Measurements from ENCODE around the gene FREM3.
"Not testable (repeated sequence)": the region's sequence is repeated elsewhere in the genome, so short reads cannot be mapped to it uniquely, and the experiment has no call there.

FREM3 gene

GRCh38 chr4:143581331-143581946 lies 119.0 kb downstream of the FREM3 start:
- DNase-seq (ENCODE audit: low read depth): no peak

GRCh38 chr4:143575331-143575730 lies 125.1 kb downstream of the FREM3 start:
- no peak for DNase-seq (ENCODE audit: low read depth)

- DNase-seq (ENCODE audit: low read depth): no peak
Observed at GRCh38 chr4:143564472-143564871, 136.0 kb downstream of the FREM3 start.

GRCh38 chr4:143559757-143560147 lies 140.7 kb downstream of the FREM3 start:
- no peak for DNase-seq (ENCODE audit: low read depth)

DNA sequence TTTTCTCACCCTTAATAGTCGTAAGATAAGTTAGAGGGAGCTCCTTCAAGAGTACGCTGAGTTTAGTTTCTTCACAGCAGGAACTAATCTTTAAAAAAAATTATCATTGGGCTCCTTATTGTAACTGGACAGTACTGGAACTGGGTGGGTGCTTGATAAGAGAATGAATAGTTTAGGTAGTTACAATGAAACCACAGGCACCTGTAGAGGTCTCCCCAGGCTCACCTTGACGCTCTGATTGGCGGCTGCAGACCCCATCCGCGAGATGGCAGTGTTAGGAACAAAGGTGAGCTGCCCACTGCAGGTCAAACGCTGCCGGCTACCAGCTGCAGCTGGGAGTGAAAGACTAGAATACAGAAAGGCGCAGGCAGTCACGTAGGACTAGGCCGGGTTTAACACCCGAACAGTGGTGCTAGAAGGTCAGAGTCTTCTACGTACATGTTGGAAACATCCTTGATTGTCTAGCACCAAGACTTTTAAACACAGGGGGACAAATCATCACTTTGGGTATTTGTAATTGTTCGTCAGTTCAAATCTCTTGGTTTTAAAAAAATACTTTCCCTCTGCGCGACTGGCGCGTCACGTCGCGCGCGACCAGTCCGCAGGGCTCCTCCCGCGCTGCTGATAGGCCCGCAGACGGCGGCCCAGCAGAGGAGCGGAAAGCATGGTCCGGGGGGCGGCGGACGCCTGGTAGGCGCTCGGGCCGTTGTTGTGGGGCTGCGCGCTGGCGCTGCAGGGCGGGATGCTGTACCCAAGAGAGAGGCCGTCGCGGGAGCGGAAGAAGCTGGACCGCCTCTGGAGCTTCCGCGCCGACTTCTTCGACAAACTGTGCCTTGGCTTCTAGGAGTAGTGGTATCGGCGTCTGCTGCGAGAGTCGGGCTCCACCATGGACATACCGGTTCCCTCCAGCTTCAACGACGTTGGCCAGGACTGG lies 141.4 kb downstream of the FREM3 start:
- DNase-seq (ENCODE audit: low read depth): no peak

DNA sequence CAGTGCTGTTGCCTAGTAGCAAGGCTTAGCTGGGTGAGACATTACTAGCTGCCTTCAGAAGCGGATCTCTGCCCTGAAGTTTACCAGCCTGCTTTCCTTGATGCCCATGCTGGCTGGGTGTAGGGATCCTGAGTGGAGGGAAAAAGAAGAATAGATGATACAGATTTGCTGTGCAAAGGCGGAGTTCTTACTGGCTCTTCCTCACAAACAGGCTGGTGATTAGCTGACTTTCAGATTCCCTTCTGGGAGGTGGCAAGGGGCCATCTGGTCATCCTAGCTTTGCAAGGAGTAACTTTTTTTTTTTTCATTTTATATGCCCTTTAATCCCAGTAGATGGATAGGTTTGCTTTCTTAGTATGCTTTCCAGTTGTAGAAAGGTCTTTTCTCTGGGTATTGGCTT lies 142.2 kb downstream of the FREM3 start:
- DNase-seq (ENCODE audit: low read depth): no peak

DNA sequence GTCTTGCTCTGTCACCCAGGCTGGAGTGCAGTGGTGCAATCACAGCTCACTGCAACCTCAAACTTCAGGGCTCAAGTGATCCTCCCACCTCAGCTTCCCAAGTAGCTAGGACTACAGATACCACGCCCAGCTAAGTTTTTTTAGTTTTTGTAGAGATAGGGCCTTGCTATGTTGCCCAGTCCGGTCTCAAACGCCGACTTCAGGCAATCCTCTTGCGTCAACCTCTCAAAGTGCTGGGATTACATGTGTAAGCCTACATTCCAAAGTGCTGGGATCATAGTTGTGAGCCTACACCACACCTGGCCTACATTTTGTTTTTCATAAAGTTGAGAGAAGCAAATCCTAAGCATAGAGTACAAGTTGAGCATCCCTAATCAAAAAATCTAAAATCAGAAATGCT lies 144.8 kb downstream of the FREM3 start:
- no peak for DNase-seq (ENCODE audit: low read depth)

DNA sequence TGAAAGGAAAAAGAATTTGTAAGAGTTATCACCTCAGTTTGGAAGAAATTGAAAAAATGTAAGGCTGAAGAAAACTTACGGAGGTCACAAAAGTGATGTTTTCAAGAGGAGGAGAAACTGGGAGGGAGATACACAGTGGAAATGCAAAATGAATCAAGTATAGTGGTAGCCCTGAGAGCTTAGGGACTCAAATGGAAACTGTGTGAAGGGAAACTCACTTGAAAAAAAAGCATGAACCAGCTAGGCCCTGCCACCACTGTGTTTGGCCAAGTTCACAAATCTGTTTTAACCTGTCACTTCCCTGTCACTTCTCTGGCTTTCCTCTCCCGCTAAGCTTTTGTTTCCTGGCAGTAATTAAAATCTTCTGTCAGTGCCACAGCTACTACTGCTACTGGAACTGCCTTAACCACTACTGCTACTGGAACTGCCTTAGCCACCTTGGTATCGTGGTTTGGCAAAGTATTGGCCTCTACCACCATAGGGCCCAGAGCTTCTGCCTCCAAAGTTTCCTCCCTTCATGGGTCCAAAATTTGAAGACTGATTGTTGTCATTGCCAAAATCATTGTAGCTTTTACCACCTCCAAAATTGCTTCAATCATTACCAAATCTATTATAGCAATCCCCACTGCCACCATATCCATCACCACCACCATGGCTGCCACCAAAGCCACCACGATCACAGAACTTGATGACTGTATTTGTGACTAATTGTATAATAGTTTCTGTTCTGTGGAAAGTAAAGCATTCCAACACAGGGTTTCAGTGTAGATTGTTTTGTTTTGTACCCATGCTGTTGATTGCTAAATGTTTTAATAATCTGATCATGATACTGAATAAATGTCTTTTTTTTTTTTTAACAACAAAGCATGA lies 145.5 kb downstream of the FREM3 start:
- DNase-seq (ENCODE audit: low read depth): no peak

GRCh38 chr4:143549928-143550327 lies 150.5 kb downstream of the FREM3 start:
- DNase-seq (ENCODE audit: low read depth): no peak

DNA sequence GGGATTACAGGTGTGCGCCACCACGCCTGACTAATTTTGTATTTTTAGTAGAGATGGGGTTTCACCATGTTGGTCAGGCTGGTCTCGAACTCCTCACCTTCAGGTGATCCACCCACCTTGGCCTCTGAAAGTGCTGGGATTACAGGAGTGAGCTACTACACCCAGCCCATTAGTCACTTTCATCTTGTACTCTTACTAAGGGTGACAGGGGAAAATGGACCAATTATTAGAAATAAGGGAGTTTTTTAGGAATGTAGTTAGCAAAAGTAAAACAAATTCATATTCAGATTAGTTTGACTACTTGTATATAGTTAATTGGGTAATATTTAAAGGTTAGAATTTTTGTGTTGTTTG lies 160.8 kb downstream of the FREM3 start:
- DNase-seq (ENCODE audit: low read depth): no peak

DNA sequence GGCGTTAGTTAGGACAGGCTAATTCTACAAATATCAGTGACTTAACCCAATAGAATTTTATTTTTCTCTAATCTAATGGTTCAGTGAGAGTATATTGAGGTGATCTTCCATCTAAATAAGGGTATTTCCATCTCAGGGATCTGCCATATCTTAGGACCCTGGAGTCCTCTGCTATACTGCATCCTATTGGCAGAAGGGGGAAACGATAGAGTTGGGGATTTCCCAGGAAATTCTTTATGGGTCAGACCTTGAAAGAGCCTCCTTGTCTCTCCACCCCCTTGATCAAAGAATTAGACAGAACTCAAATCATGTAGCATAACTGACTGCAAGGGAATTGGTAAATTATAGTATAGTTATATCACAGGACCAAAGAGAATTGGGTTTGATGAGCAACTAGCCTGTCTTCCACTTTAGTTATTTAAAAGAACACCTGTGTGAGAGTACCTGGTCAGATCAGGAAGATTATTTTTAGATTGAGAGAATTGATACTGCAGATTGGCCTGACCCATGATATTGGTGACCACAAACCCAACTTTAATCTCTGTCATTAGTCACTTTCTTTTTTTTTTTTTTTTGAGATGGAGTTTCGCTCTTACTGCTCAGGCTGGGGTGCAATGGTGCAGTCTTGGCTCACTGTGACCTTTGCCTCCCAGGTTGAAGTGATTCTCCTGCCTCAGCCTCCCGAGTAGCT lies 161.4 kb downstream of the FREM3 start:
- DNase-seq (ENCODE audit: low read depth): no peak

GRCh38 chr4:143531788-143532491 lies 168.5 kb downstream of the FREM3 start:
- DNase-seq (ENCODE audit: low read depth): no peak

GRCh38 chr4:143531380-143531779 lies 169.1 kb downstream of the FREM3 start:
- DNase-seq (ENCODE audit: low read depth): no peak

DNA sequence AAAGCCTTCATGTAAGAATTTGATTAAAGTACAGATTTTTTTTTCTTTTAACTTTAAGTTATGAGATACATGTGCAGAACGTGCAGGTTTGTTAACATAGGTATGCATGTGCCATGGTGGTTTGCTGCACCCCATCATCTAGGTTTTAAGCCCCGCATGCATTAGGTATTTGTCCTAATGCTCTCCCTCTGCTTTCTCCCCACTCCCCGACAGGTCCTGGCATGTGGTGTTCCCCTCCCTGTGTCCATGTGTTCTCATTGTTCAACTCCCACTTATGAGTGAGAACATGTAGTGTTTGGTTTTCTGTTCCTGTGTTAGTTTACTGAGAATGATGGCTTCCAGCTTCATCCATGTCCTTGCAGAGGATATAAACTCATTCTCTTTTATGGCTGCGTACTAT lies 172.4 kb downstream of the FREM3 start:
- DNase-seq (ENCODE audit: low read depth): not testable (repeated sequence)
